ENCODE data around the gene CFAP410. TPM values are rescaled to one million over a fixed set of nuclear protein-coding genes. Genes with fewer than 3 reads are reported as not detected.

CFAP410 gene
- total RNA-seq, 4 donors from 2014 or later: 23.8 to 44.8 (median 26.0) TPM

- Histone ChIP-seq H3K9me3 (no peaks in the 10 kb centered on the region), H3K27ac (no peak overlapping the region), H3K4me1 (no peaks in the 10 kb centered on the region), H3K36me3 (no peaks in the 10 kb centered on the region), H3K27me3 (no peaks in the 10 kb centered on the region), H3K4me3 (no peak overlapping the region)
- TF ChIP-seq, protein P1, sequence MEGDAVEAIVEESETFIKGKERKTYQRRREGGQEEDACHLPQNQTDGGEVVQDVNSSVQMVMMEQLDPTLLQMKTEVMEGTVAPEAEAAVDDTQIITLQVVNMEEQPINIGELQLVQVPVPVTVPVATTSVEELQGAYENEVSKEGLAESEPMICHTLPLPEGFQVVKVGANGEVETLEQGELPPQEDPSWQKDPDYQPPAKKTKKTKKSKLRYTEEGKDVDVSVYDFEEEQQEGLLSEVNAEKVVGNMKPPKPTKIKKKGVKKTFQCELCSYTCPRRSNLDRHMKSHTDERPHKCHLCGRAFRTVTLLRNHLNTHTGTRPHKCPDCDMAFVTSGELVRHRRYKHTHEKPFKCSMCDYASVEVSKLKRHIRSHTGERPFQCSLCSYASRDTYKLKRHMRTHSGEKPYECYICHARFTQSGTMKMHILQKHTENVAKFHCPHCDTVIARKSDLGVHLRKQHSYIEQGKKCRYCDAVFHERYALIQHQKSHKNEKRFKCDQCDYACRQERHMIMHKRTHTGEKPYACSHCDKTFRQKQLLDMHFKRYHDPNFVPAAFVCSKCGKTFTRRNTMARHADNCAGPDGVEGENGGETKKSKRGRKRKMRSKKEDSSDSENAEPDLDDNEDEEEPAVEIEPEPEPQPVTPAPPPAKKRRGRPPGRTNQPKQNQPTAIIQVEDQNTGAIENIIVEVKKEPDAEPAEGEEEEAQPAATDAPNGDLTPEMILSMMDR (IDR thresholded peaks at IDR 0.05): no peak
- TF ChIP-seq POLR2A (IDR thresholded peaks at IDR 0.05): no peak
- intact Hi-C loops (cut with DNase I; ENCODE audit: low total_unique reads): no loop called here
- no peak for DNase-seq
These were observed 8.5 kb downstream of the CFAP410 start for GRCh38 chr21:44330698-44331097.

DNA sequence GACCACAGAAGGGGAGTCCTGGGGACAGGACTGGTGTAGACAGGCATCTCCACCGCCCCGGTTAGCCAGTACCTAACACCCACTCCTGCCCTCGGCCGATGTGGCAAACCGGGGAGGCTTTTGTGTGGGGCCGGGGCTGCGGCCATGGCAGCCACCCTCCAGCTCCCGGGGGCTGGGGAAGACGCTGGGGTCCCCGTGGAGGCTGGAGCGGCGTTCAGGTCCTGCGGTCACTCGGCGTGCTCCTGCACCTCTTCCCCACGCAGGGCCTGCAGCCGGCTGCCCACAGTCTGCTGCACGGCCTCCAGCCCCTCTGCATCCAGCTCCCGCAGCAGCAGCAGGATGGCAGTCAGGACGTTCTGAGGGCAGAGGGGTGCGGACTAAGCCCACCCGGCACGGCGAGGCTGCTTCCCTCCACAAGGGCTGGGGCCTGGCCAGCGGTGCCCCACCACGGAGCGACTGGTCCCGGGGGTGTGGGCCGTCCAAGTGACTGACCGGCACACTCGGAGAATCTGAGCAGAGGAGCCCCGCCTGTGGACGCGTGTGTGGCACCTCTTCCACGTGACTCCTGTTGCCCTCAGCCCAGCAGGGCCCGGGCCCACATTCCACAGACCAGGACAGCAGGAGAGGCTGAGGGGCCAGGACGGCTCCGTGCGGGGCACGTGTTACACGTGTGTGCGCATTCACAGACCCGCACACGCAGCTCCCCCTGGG lies 9.1 kb downstream of the CFAP410 start:
- TF ChIP-seq POLR2A (IDR thresholded peaks at IDR 0.05): no peak
- TF ChIP-seq, protein P1 (IDR thresholded peaks at IDR 0.05): no peak
- no peaks in the 10 kb centered on the region for H3K9me3 ChIP-seq
- intact Hi-C loops (cut with DNase I; ENCODE audit: low total_unique reads): no loop called here
- no peak overlapping the region for H3K4me3 ChIP-seq
- no peak overlapping the region for H3K27ac ChIP-seq
- no peaks in the 10 kb centered on the region for H3K36me3 ChIP-seq
- no peaks in the 10 kb centered on the region for H3K4me1 ChIP-seq
- DNase-seq: no peak
- H3K27me3 ChIP-seq: no peaks in the 10 kb centered on the region

- H3K27me3 ChIP-seq: no peaks in the 10 kb centered on the region
- intact Hi-C loops (cut with DNase I; ENCODE audit: low total_unique reads): no loop called here
- no peak overlapping the region for H3K27ac ChIP-seq
- H3K4me3 ChIP-seq: no peak overlapping the region
- H3K9me3 ChIP-seq: no peaks in the 10 kb centered on the region
- DNase-seq: no peak
- H3K4me1 ChIP-seq: no peaks in the 10 kb centered on the region
- no peaks in the 10 kb centered on the region for H3K36me3 ChIP-seq
- TF ChIP-seq POLR2A (IDR thresholded peaks at IDR 0.05): no peak
- TF ChIP-seq, protein P1 (IDR thresholded peaks at IDR 0.05): no peak
These were observed 9.9 kb downstream of the CFAP410 start for GRCh38 chr21:44329086-44329889.

GRCh38 chr21:44328242-44328895 lies 10.8 kb downstream of the CFAP410 start:
- TF ChIP-seq POLR2A (IDR thresholded peaks at IDR 0.05): no peak
- TF ChIP-seq, protein P1 (IDR thresholded peaks at IDR 0.05): no peak
- Histone ChIP-seq H3K4me3 (no peak overlapping the region), H3K36me3 (no peaks in the 10 kb centered on the region), H3K4me1 (no peaks in the 10 kb centered on the region), H3K27ac (no peak overlapping the region), H3K9me3 (no peaks in the 10 kb centered on the region), H3K27me3 (no peaks in the 10 kb centered on the region)
- intact Hi-C loops (cut with DNase I; ENCODE audit: low total_unique reads): no loop called here
- no peak for DNase-seq

DNA sequence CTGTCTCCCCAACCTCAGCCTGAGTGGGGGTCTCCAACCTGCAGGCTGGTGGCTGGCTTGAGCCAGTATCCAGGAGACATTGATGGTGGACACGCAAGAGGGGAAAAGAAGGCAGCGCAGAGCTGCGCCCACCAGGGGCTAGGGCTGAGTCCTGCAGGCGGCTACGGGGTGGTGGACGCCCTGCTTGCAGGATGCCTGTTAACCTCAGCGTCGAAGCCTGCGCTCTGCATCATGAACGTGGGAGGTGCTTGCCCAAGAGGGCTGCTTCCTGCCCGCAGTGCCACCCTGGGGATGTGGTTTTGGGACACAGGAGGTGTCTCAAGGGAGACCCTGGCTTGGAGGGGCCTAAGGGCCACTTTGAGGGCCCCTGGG lies 11.6 kb downstream of the CFAP410 start:
- H3K36me3 ChIP-seq: no peaks in the 10 kb centered on the region
- DNase-seq: no peak

More for the DNA sequence above, 11.6 kb downstream of the CFAP410 start:
- no peak for TF ChIP-seq POLR2A (IDR thresholded peaks at IDR 0.05)
- TF ChIP-seq, protein P1 (IDR thresholded peaks at IDR 0.05): no peak
- H3K4me1 ChIP-seq: no peaks in the 10 kb centered on the region
- H3K27ac ChIP-seq: no peak overlapping the region
- H3K27me3 ChIP-seq: no peaks in the 10 kb centered on the region
- no peak overlapping the region for H3K4me3 ChIP-seq
- intact Hi-C loops (cut with DNase I; ENCODE audit: low total_unique reads): no loop called here
- H3K9me3 ChIP-seq: no peaks in the 10 kb centered on the region

All from uterus (tissue), 4 donors.